NCI-H524 treated with DMSO at 0.1 percent for 48 hours (cell line): ENCODE data around the gene MKNK2.

Experiments
- DNase-seq: peaks from one replicate; lab custom pipeline; 2025; lab: John Stamatoyannopoulos, UW

Gene MKNK2

GRCh38 chr19:2057484-2058469 is 6.7 kb upstream of the MKNK2 start:
- no peak for DNase-seq

GRCh38 chr19:2056837-2057192 is 5.8 kb upstream of the MKNK2 start:
- DNase-seq: no peak

- DNase-seq: no peak
Measured at GRCh38 chr19:2055931-2056836, 5.1 kb upstream of the MKNK2 start.

- DNase-seq: no peak
Measured at GRCh38 chr19:2054763-2055162, 3.7 kb upstream of the MKNK2 start.

- no peak for DNase-seq
Measured at GRCh38 chr19:2053601-2054389, 2.8 kb upstream of the MKNK2 start.

GRCh38 chr19:2051773-2052704 is 995 bp upstream of the MKNK2 start:
- DNase-seq: no peak

GRCh38 chr19:2050349-2050990 is 574 bp downstream of the MKNK2 start:
- no peak for DNase-seq

GRCh38 chr19:2049741-2050348 is 1.2 kb downstream of the MKNK2 start:
- no peak for DNase-seq

GRCh38 chr19:2048959-2049740 is 1.9 kb downstream of the MKNK2 start:
- no peak for DNase-seq

- DNase-seq: no peak
Measured at GRCh38 chr19:2048104-2048958, 2.7 kb downstream of the MKNK2 start.

GRCh38 chr19:2047449-2048103 is 3.5 kb downstream of the MKNK2 start:
- DNase-seq: no peak

GRCh38 chr19:2047076-2047448 is 4.0 kb downstream of the MKNK2 start:
- no peak for DNase-seq

- DNase-seq: no peak
Measured at GRCh38 chr19:2046046-2046907, 4.8 kb downstream of the MKNK2 start.

GRCh38 chr19:2045501-2046045 is 5.5 kb downstream of the MKNK2 start:
- no peak for DNase-seq

GRCh38 chr19:2044709-2045500 is 6.1 kb downstream of the MKNK2 start:
- DNase-seq: no peak
